GM19043 (cell line): Measurements from ENCODE around the gene SLC25A11.

Source experiments
- ATAC-seq: cut with Tn5 transposase; IDR thresholded peaks from one replicate; pipeline ENCODE4 v1.9.1; 2021; ENCODE audit warnings: low read depth; ENCODE audit not compliant: unreplicated experiment

The SLC25A11 gene

DNA sequence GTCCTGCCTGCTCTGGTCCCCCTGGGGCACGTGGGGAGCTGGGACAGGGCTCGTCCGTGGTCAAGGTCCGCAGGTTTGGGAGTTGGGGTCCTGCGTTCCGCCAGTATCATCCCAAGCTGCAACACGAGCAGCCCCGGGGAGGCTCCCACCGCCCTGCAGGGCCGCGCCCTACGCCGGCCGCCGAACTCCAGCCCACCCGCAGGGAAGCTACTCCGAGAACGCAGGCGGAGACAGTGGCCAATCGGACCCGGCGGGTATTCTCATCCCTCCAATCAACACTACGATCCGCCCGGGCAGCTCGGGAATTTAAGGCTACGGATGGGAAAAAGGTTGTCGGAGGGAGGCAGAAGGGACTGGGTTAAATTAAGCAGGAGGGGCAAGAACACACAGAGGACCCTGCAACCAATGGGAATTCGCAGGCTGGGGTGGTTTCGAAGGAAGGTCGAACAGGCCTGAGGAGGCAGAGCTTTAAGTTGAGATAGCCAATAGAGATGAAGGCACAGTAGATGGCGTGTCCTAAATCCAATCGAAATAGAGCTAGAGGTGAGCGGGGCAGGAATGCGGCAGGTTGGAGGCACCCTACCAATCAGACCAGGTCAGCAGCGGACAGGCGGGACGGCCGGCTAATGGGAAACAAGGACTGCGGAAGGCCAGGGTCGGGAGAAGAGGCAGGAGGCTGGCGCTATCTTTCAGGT is 27.1 kb upstream of the SLC25A11 start:
- ATAC-seq = peak; percentile 76

DNA sequence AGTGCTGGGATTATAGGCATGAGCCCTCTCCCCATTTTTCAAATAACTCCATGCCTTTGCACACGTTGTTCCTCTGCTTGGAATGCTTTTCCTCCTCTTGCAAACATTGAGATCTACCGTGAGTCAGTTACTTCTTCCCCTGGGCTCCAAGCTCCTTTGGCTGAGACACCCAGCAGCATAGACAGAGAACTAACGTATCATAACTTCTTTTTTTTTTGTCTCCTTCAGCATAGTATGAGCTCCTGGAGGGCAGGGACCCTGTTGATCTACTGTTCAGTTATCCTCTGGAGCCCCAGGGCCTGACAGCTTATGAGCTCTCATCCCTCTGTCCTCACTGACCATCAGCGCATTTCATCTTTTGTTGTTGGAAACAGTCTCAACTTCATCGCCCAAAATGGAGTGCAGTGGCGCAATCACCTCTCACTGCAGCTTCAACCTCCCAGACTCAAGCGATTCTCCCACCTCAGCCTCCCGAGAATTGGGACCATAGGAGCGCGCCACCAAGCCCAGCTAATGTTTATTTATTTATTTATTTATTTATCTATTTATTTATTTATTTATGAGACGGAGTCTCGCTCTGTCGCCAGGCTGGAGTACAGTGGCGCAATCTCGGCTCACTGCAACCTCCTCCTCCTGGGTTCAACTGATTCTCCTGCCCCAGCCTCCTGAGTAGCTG is 25.6 kb upstream of the SLC25A11 start:
- no peak for ATAC-seq

DNA sequence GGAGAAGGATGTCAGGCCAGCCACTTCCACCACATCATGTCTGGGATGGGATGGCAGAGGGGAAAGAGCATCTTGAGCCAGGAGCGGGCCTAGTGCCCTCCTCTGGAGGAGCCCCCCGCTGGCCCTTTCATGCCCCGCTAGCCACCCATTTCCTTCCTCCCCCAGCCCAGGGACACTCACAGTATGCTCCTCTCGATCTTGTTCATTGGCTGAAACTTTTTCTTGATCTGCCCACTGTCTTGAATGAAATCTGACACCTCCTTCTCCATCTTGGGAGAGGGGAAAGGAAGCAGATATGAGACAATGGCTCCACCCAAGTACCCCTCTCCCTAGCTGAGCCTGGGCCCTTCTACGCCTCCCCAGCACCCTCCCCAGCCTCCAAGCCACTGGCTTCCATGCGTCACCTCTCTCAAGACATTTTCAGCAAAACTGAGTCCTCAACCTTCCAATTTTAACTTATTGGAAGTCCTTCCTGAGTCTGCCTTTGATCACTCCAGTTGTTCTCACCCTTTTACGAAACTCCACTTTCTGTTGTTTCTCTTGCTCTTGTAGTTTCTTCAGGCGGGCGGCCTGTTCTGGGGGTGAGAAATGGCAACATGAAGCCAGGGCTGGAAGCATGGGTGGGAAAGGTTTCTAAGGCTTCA is 20.6 kb upstream of the SLC25A11 start:
- ATAC-seq = no peak

DNA sequence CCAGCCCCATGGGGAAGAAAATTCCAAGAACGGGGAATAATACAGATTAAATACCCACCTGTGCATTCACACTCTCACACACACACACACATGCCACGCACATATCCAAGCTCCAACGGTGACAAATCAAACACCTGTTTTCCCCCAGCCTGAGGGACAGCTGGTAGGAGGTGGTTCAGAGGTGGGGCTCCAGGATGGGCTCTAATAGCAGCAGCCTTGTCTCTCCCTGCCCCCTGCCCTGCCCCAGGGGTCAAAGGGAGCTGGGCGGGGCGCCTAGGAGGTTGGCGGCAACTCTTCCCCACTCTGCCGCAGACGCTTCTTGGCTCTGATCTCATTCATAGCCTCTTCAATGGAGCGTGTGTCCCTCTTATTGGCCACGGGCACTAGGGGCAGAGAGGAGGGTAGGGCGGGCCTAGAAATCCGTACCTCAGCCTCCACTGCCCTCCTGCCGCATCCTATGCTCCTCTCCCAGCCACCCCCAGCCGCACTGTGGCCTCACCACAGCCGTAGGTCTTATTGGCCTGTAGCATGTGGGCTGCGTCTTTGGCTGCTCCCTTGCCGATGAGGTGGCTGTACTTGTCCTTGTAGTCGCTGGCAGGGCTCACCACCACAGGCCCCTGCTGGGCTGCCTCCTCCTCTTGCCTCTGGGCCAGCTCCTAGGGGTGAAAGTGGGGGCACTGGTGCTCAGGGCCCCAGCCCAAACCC is 19.6 kb upstream of the SLC25A11 start:
- no peak for ATAC-seq

DNA sequence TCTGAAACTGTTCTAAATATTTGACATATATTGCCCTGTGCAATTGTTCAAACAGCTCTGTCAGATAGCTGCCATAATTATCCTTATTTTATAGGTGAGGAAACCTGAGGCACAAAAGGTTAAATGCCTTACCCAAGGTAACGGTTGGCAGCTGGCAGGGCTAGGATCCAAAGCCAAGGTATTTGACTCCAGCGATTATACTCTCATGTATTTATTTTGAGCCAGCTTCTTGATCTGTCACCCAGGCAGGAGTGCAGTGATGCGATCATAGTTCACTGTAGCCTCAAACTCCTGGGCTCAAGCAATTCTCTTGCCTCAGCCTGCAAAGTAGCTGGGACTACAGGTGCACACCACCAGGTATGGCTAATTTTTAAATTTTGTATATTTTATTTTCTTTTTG is 18.3 kb upstream of the SLC25A11 start:
- ATAC-seq = no peak

DNA sequence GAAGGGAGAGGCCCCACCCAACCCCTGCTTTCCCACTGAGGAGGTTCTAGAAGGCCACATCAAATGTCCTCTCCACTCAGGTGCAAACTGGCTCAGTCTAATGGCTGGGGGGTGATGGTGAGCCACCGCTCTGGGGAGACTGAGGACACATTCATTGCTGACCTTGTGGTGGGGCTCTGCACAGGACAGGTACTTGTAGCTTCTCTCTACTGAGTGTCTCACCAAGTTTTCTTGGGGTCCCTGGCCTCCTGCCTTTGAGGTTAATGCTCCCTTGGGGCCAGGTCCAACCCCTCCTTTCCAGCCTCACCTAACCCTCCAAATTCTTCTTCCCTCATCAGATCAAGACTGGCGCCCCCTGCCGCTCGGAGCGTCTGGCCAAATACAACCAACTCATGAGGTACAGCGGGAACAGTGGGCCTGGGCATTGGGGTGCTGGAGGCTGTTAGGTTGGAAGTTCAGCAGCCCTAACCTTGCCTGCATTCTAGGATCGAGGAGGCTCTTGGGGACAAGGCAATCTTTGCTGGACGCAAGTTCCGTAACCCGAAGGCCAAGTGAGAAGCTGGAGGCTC is 16.7 kb upstream of the SLC25A11 start:
- ATAC-seq = no peak

DNA sequence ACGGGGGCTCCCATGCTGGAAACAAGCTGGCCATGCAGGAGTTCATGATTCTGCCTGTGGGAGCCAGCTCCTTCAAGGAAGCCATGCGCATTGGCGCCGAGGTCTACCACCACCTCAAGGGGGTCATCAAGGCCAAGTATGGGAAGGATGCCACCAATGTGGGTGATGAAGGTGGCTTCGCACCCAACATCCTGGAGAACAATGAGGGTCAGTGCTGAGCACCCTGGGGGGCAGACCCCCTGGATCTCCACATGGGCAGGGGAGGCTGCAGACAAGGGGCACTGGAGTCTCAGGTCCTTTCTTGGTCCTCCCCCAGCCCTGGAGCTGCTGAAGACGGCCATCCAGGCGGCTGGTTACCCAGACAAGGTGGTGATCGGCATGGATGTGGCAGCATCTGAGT is 15.2 kb upstream of the SLC25A11 start:
- ATAC-seq = no peak

DNA sequence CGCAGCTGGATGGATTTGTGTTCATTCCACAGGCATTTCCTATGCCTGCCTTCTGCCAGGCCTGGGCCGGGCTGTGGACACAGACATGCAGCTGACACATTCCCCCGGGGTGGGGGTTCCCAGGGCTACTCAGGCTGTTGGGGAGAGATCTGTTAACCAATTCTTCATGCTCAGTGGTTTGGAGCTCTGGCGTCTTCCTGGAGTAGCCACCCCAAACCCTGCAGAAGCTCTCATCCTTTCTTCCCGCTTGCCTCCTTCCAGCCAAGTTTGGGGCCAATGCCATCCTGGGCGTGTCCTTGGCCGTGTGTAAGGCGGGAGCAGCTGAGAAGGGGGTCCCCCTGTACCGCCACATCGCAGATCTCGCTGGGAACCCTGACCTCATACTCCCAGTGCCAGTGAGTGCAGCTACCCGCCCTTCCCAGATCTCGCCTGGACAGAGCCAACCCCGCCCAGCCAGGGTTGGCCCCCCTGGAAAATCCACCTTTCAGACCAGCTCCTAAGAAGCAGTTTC is 13.7 kb upstream of the SLC25A11 start:
- ATAC-seq = no peak

DNA sequence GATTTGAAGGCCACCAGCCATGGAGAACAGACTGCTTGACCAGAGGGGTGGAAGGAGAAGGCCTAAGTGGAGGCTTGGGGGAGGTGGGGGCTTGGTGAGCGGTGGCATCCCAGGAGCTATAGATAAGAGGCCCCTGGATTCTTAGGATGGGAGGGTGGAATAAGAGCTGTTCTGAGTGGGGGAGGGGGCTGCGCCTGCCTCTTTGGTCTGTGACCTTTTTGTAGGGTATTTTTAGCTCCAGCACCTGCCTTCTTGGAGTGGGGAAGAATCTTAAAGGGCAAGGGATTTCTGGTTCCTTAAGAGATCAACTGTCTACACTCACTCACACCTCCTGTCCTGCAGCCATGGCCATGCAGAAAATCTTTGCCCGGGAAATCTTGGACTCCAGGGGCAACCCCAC is 11.6 kb upstream of the SLC25A11 start:
- no peak for ATAC-seq

DNA sequence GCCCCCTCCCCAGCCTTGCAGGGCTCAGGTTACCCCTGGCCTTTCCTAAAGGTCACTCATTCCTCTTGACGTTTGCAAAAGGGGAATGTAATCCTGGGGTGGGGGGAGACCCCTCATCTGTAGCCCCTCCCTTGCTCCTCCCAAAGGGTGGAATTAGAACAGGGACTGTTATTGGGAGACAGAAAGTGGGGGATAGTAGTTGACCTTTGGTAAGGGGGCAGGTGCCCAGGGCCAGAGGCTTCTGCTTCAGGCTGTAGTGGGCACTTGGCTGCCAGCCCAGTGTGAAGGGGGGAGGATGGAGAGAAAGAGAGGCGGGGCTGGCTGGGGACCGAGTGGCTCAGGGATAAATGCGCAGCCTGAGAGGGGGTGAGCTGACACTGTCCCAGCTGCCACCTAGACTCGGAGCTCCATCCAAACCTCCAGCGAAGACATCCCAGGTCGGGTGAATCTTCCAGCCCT is 10.9 kb upstream of the SLC25A11 start, which contains the start of gene ENO3:
ENO3 (plus strand) TSS at position 374 of the 459 bp plus-strand sequence. CDS start 711 bp downstream, outside the sequence.
- ATAC-seq = no peak

DNA sequence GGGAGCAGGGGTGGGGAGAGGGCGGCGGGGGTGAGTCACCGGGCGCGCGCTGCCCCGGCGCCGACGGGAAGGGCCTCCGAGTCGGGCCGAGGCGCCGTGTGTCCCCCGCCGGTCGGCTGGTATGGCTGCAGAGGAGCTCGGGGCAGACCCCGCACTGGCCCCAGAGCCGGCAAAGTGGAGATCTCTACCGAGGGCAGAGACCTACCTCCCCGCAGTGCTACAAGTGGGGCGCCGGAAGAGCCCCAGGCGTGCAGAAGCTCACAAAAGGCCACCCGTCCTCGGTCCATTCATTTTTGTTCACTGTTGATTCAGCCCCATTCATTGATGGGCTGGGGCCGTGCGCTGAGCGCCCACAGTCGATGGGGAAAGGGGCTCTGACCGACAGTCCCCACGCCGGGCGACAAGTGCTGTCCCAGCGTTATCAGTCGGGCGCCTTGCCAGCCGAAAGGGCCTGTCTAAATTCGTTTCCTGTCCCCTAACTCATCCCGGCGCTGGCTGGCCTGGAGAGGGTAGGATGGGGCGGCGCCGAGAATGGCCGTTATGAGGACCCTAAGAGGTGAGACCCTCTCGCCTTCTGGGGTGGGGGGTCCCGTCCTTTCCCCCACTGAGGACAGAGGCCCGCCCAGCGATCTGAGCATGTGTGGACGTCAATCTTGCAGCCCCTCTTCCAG is 10.4 kb upstream of the SLC25A11 start:
- ATAC-seq = no peak

DNA sequence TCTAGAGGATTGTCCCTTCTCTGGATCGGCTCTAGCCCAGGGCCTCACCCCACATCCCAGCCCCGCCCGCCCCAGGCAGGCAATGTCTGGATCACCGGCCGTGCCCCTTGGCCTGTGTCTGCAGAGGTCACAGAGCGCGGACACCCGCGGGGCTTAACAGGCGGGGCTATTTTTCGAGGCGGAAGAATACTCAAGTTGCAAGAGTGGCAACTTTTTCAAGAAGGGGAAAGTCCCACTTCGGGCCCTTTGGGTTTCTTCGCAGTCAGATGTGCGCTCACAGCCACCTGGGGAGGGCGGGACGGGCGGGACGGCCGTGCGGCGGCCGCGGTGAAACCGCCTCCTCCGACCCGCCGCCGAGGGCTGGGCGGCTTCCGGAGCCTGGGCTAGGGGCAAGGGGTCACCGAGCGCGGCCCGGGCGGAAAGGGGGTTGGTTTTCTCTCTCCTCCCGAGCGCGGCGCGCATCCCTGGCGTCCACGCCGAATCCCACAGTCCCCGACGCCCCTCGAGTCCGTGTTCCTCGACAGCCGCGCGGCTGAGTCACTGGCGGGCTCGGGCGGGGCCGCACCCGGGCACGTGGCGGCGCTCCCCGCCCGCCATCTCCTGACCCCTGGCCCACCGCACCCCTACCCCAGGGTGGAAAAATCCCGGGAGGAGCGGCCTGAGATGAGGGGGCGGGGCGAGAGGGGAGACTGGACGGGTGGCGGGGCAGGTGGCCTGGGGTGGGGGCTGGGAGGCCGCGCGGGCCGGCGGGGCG is 9.7 kb upstream of the SLC25A11 start:
- peak; percentile 35 for ATAC-seq

DNA sequence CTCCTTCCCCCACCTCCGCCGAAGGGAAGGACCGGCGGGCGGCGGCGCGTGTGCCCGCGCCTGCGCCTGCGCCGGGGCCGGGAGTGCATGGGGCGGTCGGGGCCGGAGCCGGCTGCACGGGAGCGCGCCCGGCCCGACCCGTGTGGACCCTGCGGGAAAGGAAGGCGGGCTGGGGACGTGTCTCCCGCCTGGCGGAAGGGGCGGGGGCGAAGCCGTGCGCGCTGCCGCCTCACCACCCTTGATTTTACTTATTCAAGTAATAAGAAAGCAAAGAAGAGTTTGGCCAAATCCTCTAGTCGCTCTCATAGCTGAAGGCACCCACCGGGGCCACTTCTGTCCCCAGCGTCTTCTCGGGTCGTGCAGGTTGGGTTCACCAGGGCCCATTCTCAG is 9.1 kb upstream of the SLC25A11 start:
- ATAC-seq = peak; percentile 21

DNA sequence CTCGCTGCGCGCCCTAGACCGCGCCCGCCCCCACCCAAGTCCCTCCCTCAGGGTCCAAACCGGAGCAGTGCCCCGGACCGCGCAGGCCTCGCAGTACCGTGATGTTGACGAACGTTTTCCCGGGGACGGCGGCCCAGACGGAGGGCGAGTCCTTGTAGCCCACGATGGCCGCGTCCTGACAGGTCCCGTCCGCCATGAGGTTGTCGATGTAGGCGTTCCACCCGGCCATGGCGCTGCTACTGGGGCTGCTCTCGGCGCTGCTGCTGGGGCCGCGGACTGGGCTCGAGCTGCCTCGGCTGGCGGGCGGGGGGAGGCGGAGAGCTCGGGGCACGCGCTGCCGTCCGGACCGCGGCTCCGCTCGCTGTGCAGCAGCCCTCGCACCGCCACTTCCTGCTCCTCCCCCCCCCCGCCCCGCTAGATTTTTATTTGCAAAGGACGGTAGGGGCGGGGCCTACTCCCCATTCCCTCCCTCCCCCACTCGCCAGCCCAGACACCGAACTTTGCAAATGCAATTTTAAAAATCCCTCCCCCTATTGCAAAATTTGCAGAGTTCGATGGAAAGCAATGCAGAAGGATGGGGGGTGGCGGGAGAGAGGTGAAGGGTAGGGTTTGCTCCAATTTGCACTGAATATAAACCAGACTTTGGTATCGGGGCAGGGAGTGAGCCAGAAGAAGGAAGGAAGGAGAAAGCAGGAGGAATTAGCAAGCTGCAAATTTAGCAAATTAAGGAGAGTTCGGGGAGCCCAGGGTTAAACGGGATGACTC is 8.5 kb upstream of the SLC25A11 start, which contains the start of gene PFN1:
PFN1 (minus strand) TSS at position 365 of the 765 bp plus-strand sequence; CDS start at position 229, 136 bp downstream.
- no peak for ATAC-seq

DNA sequence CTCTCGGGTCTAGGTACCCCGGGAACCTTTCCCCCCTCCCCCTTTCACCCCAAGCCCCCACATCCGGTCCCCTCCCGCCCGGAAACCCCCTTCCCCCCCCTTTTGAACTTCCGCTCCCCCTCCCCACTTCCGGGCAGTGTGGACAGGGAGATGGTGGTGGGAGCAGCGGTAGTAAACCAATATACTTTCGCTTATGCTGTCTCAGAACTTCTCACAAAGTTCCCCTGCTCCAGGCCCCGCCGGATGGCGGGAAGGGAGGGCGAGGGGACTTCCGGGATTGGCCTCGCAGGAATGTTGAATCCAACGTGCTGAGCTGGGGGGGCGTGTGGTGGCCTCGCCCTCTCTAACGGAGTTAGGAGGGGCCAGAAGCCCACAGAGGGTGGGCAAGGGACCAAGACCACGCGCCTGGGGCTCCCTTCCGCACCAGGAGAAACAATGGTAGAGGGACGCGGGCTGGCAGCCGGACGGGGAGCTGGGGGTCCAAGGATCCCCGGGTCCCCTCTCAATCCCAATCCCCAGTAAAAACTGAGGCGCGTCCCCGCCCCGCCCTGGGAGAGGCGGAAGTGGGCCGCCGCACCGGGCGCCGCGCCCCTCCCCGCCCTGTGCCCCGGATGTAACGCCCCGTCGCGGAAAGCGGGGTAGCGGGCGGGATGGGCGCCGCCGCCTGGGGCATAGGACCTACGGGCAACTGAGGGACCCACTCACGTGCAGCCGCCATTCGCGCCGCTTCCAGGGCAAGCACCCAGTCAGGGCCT is 7.7 kb upstream of the SLC25A11 start:
- no peak for ATAC-seq

DNA sequence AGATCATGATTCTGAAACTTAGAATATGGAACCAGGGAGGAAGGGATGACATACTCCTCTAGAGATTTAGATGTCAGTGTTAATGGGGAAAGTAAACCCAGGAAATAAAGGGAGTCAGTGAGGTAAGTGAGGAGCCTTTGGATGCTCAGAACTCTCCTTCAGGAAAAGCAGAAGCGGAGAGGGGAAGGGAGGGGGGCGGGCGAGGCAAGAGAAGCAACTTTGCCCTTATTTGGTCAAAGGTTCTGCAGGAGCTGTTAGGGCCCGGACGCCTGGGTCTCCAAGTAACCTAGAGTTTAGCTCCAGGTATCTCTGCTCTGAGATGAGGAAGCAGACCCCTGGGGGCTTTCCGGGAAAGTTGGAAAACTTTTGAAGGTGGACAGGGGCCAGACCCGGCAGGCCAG is 7.2 kb upstream of the SLC25A11 start:
- no peak for ATAC-seq

DNA sequence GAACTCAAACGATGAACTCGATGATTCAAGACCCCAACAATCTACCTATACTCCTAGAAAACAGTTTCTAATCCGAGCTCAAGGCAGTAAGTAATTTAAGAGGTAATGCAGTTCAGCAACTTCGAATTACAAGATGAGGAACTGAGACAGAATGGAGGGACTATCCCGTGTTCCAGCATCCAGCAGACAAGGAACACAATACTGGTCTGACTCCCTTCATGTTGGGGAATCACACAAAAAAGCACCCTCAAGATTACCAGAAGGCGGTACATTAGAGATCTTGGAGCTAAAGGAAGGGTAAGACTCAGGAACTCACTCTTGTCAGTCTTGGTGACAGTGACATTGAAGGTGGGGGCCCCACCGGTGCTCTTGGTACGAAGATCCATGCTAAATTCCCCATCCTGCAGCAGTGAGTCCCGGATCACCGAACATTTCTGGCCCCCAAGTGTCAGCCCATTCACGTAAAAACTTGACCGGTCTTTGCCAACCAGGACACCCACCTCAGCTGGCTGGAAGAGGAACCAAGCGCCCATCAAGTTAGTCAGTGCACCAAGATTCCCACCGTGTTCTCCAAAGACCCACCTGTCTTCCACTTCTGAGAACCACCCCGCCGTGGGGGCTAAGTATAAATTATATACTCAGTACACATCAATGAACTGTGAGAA is 6.6 kb upstream of the SLC25A11 start:
- no peak for ATAC-seq
